ENCODE data around the gene YTHDF1.

- TF ChIP-seq GATA2 (IDR thresholded peaks at IDR 0.05; ENCODE audit: low read depth, low read length) (no peak), GATA3 (IDR thresholded peaks at IDR 0.05; ENCODE audit: low read depth, low read length) (no peak)
These were observed 25.9 kb downstream of the YTHDF1 start for GRCh38 chr20:63189846-63190559.
